GM19452 (cell line): ENCODE measurements around the gene SLC17A4.
"Not testable (repeated sequence)": the region's sequence is repeated elsewhere in the genome, so short reads cannot be mapped to it uniquely, and the experiment has no call there.

ENCODE experiments used
- ATAC-seq: cut with Tn5 transposase; IDR thresholded peaks from one replicate; pipeline ENCODE4 v1.9.1; 2021; ENCODE audit not compliant: unreplicated experiment

Gene SLC17A4

GRCh38 chr6:25754535-25754934 is at the start of gene SLC17A4:
Gene SLC17A4 (plus strand): TSS chr6:25754742. CDS start chr6:25761963, 7,221 bp downstream.
- no peak for ATAC-seq

GRCh38 chr6:25706314-25707014 is 48.1 kb upstream of the SLC17A4 start:
- no peak for ATAC-seq

- no peak for ATAC-seq
Measured at GRCh38 chr6:25709761-25710160, 44.8 kb upstream of the SLC17A4 start.

GRCh38 chr6:25710287-25710686 is 44.3 kb upstream of the SLC17A4 start:
- no peak for ATAC-seq

- no peak for ATAC-seq
Measured at GRCh38 chr6:25713824-25714223, 40.7 kb upstream of the SLC17A4 start.

GRCh38 chr6:25714765-25715164 is 39.8 kb upstream of the SLC17A4 start:
- no peak for ATAC-seq

GRCh38 chr6:25715794-25716193 is 38.7 kb upstream of the SLC17A4 start:
- ATAC-seq = no peak

- no peak for ATAC-seq
Measured at GRCh38 chr6:25717866-25718740, 36.4 kb upstream of the SLC17A4 start.

- ATAC-seq = no peak
Measured at GRCh38 chr6:25726122-25726911, 28.2 kb upstream of the SLC17A4 start.

GRCh38 chr6:25727028-25727427 is 27.5 kb upstream of the SLC17A4 start:
- no peak for ATAC-seq

GRCh38 chr6:25730907-25731306 is 23.6 kb upstream of the SLC17A4 start:
- no peak for ATAC-seq

GRCh38 chr6:25731721-25732120 is 22.8 kb upstream of the SLC17A4 start:
- no peak for ATAC-seq

GRCh38 chr6:25732468-25733198 is 21.9 kb upstream of the SLC17A4 start:
- ATAC-seq = no peak

- no peak for ATAC-seq
Measured at GRCh38 chr6:25735261-25735660, 19.3 kb upstream of the SLC17A4 start.

- no peak for ATAC-seq
Measured at GRCh38 chr6:25743868-25744267, 10.7 kb upstream of the SLC17A4 start.

- ATAC-seq = no peak
Measured at GRCh38 chr6:25745836-25746235, 8.7 kb upstream of the SLC17A4 start.

- ATAC-seq = no peak
Measured at GRCh38 chr6:25746968-25747367, 7.6 kb upstream of the SLC17A4 start.

- no peak for ATAC-seq
Measured at GRCh38 chr6:25747477-25747876, 7.1 kb upstream of the SLC17A4 start.

GRCh38 chr6:25748049-25748448 is 6.5 kb upstream of the SLC17A4 start:
- no peak for ATAC-seq

GRCh38 chr6:25748601-25749517 is 5.7 kb upstream of the SLC17A4 start:
- ATAC-seq = not testable (repeated sequence)
